GM18868 (cell line): ENCODE measurements around the gene SCYGR3.

Experiments used
- ATAC-seq: cut with Tn5 transposase; IDR thresholded peaks from one replicate; pipeline ENCODE4 v1.9.1; 2021; ENCODE audit warnings: mild to moderate bottlenecking, moderate library complexity; ENCODE audit not compliant: unreplicated experiment

The SCYGR3 gene

GRCh38 chr2:227566012-227566411, 48.6 kb downstream of the SCYGR3 start:
- no peak for ATAC-seq

- no peak for ATAC-seq
Measured at GRCh38 chr2:227565080-227565479, 49.6 kb downstream of the SCYGR3 start.
